ENCODE measurements around the gene PAK5. TPM values are rescaled to one million over a fixed set of nuclear protein-coding genes. Genes with fewer than 3 reads are reported as not detected.

PAK5 gene
- total RNA-seq, 1 donor from 2014 or later = 12.5 TPM

DNA sequence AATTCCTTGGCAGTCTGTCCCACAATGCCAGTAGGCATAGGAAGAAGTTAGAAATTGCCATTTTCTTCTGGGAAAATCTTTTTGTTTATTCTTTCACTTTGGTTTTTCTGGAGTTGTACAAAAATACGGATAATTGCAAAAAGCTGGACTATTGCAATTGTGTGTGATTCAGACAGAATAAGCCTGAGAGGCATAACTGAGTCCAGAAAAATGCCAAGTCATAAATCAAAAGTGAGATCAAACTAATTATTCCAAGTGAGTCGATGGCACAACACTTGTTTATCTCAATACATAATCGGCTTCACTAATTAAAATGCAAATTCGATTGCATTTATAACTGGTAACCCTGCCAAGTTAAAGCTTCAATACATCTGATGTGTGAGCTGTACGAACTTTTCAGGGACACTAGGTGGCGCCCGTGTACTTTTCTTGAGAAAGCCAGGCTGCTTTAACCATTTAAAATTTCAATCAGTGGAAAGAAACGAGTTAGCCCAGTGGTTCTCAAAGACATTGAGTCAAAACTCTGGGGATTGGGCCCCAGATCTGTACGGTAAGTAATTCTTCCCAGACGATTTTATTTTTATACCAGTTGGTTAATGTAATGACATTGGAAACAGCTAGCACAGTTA, 221.9 kb downstream of the PAK5 start:
- DNase-seq (ENCODE audit: low spot score) = peak; percentile 53

DNA sequence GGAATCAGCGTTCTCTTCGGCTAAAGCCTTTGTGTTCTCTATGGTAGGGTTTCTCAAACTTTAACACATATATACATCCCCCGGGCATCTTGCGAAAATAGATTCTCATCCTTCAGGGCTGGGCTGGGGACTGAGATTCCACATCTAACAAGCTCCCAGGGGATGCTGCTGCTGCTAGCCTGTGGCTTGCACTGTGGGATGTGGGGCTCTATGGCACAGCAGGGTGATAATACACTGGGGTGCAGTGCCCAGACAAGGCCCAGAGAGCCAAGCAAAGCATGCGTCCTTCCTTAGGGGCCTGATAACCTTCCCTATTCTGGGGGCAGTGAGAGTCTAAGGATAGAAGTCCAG, 222.4 kb downstream of the PAK5 start:
- DNase-seq (ENCODE audit: low spot score) = no peak

DNA sequence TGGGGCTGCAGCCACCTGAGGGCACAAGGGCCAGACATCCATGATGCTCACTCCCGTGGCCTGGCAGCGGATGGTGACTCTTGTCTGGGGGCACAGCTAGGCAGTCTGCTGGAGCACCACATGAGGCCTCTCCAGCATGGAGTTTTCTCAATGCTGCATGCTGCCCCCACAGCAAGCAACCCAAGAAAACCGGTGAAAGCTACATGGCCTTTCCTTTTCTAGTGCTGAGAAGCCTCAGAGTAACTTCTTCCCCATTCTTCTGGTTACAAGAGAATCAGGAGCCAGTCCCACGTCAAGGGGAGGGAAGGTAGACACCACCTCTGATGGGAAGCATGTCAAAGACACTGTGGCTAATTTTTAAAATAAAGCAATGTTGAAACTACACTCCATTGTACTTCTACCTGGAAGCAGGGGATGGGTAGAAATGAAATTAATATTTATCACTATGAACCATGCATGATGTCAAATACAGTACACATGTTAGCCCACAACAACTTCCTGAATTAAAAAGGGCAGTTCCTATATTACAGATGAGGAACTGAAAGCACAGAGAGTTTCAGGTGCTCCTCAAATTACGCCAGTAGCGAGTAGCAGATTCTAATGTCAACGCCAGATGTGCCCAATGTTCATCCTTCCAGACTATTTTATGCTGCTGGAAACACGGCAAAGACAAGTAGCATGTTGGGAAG, 223.0 kb downstream of the PAK5 start:
- DNase-seq (ENCODE audit: low spot score) = no peak

DNA sequence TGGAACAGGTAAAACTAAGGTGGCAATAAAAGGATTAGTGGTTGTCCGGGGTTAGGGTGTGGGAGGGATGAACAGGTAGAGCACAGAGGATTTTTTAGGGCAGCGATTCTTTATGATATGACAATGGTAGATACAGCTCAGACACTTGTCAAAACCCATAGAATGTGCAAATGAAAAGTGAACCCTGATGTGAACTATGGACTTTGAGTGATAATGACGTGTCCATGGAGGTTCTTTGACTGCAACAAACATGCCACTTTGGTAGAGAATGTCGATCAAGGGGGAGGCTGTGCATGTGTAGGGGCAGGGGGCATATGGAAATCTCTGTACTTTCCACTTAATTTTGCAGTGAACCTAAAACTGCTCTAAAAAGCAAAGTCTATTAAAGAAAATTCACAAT, 223.8 kb downstream of the PAK5 start:
- no peak for DNase-seq (ENCODE audit: low spot score)

DNA sequence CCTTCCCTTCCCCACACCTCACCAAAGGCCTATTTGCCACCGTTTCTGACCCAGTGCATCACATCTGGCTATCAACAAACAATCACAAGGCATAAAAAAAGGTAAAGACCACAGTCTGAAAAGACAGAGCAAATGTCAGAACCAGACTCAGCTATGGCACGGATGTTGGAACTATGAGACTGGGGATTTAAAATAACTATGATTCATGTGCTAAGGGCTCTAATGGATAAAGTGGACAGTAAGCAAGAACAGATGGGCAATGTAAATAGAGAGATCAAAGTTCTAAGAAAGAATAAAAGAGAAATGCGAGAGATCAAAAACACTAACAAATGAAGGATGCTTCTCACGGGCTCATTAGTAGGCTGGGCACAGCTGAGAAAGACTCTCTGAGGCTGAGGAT, 225.0 kb downstream of the PAK5 start:
- no peak for DNase-seq (ENCODE audit: low spot score)

DNA sequence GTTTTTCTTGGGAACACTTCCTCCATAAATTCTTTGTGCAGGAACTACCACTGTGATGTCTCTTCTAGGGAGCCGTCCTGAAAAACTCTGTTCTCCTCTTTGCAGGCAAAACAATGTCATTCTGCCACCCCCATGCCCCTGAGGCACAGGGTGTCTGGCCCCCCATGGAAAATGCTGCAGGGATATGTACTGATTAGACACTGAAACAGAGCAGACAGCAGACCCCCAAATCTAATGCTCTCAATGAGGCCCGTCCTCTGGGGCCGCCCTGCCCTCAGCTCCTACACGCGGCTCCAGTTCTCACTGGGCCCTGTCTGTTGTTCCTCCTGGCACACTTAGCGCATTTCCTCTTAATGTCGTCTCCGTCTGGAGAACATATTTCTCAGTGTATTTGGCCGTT, 227.0 kb downstream of the PAK5 start:
- no peak for DNase-seq (ENCODE audit: low spot score)

DNA sequence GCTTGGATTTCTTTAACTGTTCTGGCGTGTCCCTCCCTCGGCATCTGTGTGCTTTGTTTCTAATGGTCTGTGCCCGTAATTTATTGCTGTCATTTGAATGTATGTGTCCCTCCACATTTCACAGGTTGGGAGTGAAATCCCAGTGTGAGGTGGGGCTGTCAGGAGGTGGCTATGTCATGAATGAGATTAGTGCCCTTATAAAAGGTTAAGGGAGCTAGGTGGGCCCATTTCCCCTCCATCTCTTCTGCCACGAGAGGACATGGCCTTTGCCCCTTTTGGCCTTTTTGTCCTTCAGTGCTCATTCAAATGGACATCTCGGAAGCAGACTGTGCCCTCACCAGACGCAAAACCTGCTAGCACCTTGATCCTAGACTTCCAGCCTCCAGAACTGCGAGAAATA, 228.2 kb downstream of the PAK5 start:
- no peak for DNase-seq (ENCODE audit: low spot score)

DNA sequence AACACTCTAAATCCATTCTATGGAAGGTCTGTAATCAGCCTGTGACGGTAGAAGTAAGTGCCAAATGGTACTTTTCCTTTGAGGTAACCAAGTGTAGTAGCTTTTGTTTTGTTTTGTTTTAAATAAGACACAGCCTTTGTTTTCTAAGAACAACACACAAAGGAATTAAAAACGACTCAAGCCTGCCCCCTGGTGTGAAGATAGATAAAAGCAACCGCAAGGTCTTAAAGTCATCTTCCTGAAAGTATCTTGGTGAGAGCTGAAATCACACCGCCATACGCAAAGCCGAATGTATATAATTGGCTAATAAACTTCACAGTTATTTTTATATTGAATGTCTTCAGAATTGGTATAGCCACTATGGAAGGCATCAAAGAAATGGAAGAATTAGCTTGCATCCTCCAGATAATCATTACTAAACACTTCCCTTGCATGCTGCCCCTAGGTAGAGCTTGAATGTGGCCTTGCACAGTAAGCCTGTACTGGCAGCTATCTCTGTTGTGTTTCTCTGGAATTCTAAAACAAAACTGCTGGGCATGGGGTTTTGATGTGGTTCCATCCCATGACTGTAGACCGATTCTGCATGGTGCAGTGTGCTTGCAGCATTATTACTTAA, 228.9 kb downstream of the PAK5 start:
- peak; percentile 75 for DNase-seq (ENCODE audit: low spot score)

DNA sequence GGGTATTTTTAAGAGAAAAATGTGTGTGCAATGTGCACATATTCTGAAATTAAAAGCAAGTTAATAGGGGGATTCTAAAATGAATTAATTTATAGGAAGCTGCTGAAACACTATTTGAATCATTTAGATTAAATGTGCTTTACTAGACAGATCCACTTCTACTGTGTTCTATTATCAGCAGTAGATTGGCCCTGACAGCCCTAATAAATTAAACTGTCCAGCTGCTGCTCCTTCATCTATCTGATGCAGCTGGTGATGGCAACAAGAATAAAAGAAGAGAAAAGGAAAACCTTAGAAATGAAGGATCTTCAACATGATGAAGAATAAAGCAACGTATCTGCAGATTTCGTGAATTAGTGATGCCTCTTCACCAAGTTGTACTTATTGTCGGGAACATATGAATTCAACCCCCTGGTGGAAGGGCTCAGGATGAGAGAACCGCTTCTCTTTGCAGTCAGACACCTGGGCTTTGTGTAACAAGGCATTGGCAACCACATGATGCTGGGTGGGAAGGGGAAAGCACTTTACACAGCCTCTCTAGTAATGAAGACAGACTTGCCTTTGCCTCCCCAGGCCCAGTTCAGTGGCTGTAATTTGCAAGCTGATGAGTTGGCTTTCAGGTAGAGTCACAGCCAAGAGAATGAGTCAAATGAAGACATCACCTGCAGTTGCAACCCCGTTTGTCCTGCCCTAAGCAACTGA, 230.1 kb downstream of the PAK5 start:
- no peak for DNase-seq (ENCODE audit: low spot score)

DNA sequence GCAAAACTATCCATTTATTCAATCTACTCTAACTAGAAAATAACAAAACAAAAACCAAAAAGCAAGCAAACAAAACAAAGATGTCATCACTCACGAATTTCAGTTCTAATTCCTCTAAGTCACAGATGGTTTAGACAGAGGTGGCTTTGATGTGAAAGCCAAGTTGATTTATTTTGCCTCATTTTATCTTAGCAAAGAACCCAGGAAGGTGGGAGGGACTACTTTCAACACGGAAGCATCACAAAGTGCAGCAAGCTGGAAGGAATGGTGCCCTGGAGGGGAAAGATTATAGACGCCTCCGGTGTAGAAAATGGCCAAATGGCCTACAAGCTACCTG, 236.1 kb downstream of the PAK5 start:
- no peak for DNase-seq (ENCODE audit: low spot score)

DNA sequence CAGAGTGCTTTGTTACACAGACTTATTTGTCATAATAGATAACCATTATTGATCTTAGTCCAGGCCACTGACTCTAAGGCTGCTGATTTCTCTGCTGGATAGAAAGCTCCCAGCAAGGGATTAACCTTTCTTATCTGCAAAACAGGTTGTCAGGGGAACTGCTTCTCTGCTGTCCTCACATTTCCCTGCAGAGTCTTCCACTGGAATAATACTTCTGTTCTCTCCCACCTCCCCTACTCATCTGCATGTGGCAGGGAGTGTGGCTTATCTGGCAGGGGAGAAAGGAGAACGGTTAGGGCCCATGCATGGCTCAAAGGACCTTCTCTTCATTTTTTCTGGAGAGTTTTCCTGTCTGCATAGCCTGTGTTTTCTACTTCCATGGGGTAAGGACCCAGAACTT, 238.3 kb downstream of the PAK5 start:
- peak; percentile 24 for DNase-seq (ENCODE audit: low spot score)

DNA sequence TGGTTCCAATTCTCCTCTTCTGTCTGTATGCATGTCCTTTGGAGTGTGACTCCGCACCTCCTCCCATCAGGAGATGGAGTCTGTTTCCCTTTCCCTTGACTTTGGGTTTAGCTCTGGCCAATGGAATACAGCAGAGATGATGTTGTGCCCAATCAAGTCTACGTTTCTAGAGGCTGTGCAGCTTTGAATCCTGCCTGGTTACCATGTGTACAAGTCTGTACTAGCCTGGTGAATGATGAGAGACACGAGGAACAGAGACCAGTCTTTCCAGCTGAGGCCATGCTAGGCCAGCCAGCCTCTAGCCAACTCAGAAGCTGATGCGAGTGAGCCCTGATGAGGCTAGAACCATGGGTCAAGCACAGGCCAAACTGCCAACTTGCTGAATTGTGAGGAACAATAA, 241.3 kb downstream of the PAK5 start:
- no peak for DNase-seq (ENCODE audit: low spot score)

DNA sequence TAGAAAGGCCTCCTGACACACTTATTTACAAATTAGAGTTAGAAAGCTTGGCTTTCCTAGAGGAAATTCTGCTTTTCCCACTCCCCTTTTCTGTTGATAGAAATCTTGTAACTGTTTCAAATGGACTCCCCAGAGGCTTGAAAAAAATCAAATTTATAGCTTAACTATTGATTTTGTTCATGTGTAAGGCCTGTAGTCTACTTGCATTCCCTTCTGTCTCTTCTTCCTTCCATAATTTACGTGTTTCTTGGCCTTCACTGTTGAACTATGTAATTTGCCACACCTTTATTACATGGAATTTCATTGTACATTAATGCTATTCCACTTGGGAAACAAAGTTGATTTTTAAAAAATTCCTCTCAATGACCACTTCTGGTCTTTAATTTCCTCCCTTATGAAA, 243.1 kb downstream of the PAK5 start:
- DNase-seq (ENCODE audit: low spot score) = no peak

DNA sequence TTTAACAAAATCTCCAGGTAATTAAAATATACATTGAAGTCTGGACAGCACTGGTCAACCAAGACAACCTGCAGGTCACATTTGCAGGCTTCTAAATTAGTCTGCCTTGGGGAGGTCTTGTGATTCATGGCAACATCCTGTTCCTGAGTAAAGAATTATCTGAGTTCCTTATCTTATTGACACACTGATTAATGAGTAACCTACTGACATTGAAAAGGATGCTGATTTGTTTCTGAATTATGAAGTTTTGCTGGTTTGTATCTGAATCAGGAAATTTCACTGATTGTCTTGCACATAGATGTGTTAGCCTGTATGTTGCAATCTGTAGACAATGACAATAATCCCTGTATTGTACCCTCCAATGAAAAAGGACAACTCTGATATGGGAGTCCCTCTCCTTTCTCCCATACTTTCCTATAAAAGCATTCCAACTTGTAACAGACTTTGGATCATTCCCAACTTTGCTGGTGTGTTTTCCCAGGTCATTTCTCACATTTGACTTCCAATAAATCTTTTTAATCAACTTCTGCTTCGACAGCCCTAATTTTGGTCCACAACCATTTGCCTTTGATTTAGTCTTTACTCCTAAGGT, 244.5 kb downstream of the PAK5 start:
- DNase-seq (ENCODE audit: low spot score) = peak; percentile 71

DNA sequence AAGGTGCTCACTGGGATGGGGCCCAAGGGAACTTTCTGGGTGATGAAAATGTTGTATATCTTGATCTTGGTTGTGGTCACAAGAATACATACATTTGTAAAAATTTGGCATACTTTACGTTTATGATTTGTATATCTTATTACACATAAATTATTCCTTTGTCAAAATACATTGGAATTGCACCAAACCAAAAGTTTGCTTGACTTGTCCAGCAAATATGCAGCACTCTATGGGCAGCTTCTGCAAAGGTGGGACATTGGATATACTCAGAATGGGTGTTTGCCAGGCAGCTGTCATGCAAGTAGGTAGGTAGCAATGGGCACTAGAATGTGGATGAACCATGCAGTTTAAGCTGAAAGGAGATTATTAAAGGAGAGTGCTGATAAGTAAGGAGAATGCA, 246.5 kb downstream of the PAK5 start:
- no peak for DNase-seq (ENCODE audit: low spot score)

DNA sequence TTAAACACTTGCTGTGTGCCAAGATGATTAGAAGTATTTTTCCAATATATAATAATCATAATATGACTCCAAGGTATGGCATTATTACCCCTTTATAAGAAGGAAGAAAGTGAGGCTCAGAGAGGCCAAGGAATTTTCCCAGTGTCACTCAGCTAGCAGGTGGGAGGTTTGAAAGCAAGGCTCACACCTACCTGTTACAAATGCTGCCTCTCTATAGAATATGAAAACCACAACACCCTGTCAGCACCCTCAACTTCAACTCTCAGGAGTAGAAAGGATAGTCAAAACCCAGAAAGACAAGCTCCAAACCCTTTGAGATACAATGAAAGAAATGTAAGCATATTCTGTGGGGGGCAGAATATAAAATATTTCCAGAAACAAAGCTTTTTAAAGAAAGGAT, 247.8 kb downstream of the PAK5 start:
- no peak for DNase-seq (ENCODE audit: low spot score)

DNA sequence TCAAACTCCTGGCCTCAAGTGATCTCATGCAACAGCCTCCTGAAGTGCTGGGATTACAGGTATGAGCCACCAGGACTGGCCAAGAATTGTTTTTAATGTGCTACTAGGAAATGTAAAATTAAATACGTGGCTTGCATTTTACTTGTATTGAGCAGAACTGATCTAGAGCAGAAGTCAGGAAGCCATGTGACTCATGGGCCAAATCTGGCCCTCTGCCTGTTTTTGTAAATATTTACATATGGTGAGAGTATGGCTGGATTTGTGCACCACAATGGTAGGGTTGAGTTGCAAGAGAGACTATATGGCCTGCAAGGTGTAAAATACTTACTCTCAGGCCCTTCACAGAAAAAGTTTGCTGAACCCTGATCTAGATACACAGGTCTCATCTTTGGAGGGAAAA, 248.7 kb downstream of the PAK5 start:
- peak; percentile 38 for DNase-seq (ENCODE audit: low spot score)

DNA sequence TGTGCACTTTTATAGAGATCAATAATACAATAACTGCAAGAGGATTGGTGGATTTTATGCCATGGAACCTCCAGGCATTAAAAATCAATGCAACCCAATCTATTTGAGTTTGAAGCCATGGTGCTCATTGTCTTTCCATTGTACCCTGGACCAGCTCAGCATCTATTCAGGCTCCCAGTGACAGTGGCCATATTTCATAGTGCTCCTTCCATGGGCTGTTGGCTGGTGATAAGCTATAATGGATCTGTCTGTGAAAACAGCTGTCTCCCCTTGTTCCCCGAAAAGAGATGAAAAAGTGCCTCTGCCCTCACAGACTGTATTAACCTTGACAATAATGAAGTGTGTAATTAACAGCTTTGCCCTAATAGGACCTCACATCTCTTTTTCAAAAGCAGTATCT, 250.2 kb downstream of the PAK5 start:
- no peak for DNase-seq (ENCODE audit: low spot score)

DNA sequence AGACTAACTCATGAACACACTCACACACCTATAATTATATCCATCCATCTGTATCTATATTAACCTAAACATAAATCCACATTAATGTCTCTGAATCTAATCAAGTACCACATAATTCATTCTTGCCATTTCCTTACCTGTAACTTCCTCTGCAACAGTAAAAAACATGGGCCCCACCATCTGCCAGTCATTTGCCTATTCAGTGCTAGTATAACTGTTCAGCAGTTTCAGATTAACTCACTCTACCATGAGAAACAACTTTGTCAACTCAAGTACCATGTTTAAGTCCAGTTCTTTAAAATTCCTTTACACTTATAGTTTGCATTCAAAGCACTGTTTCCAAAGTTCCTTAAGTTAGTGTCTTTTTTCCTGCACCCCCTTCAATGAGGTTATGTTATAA, 255.7 kb downstream of the PAK5 start:
- no peak for DNase-seq (ENCODE audit: low spot score)

DNA sequence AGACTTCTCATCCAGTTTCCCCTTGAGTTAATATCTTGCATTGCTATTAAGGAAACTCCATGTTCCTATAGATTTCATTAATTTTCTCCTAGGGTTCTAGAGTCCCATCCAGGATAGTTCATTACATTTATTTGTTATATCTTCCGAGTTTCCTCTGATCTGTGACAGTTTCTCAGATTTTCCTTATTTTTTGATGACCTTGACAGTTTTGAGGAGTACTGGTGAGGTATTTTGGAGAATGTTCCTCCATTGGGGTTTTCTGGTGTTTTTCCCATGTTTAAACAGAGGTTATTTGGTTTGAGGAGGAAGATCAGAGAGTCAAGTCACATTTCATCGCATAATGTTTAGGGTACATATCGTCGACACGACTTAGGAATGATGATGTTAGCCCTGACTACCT, 256.7 kb downstream of the PAK5 start:
- DNase-seq (ENCODE audit: low spot score) = no peak

DNA sequence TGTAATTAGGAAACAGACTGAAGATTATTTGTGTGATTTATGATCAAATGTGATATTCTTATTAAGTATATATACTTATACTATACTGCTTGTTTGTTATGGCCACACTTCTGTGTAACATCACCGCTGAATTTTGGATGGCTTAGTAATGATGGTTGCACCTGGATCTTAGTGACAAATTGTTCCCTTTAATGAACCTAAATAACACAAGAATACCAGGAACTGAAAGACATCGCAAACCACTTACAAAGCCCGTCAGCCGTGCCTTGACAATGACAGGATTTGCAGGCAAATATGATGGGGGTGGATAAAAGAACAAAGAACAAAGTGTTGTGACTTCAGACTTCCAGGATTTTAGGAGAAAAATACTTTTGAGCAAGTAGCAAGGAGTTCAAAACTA, 257.4 kb downstream of the PAK5 start:
- no peak for DNase-seq (ENCODE audit: low spot score)

DNA sequence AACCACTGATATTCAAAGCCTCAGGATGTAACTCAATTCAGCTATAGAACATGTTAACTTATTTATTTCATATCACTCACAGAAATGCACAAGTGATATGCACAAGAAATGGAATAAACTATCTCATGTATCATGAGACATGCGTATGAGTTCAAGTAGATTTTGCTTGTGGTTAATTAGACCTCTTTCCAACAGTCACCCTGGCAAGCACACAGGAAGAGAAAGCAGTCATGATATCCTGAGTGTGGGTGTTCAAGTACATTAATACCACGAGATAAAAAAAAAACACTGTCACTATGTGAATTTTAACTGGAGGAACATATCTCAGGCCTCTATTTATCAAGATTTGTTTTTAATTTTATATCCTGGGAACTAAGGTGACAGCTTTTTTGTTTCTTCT, 260.3 kb downstream of the PAK5 start:
- DNase-seq (ENCODE audit: low spot score) = no peak

DNA sequence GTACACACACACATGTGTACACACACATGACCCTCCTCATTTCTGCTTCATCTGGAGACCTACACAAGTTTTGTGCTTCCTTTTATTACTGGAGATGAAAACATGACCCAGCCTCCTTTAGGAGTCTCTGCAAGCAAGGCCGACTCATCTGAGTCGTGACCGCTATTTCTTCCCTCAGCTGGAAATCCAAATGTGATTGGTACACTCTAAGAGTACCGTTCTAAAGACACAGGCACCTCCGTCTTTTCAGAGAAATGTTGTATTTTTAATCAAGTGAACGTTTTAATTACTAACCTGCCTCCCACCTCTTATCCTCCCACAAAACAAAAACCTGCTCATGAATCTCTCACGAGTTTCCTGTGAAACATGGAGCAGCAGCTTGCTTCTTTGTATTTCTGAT, 261.5 kb downstream of the PAK5 start:
- no peak for DNase-seq (ENCODE audit: low spot score)

All from mucosa of gallbladder (tissue), 1 donor.